MM.1S (cell line): ENCODE measurements around the gene CTNNA3.

Source experiments
- DNase-seq: peaks from one replicate; pipeline ENCODE4 v3.0.0-alpha.2; 2015
- H2AFZ ChIP-seq: fragments of 300-600 bp; sonication (generic); 2 replicates; pipeline ENCODE4 v1.6.0; 2016; ENCODE audit warnings: antibody characterized with exemption, low read length
- H3F3A ChIP-seq: fragments of 300-600 bp; sonication (generic); 2 replicates; pipeline ENCODE4 v1.6.1; 2016; ENCODE audit warnings: mild to moderate bottlenecking, antibody characterized with exemption, low read length, moderate library complexity, mixed read lengths; ENCODE audit not compliant: insufficient read depth
- H3K27ac ChIP-seq: fragments of 300-600 bp; sonication (generic); 2 replicates; pipeline ENCODE4 v1.5.1; 2016; ENCODE audit warnings: mild to moderate bottlenecking, low read length
- H3K27me3 ChIP-seq: fragments of 300-600 bp; sonication (generic); replicated peaks from 2 replicates; pipeline ENCODE4 v1.6.0; 2016; ENCODE audit warnings: low read length; ENCODE audit not compliant: insufficient read depth
- H3K36me3 ChIP-seq: fragments of 300-600 bp; sonication (generic); replicated peaks from 2 replicates; pipeline ENCODE4 v1.6.1; 2016; ENCODE audit warnings: mild to moderate bottlenecking, low read length, mixed read lengths; ENCODE audit not compliant: insufficient read depth
- H3K4me1 ChIP-seq: fragments of 300-600 bp; sonication (generic); 2 replicates; pipeline ENCODE4 v1.6.1; 2016; ENCODE audit warnings: low read length, mixed read lengths
- H3K4me2 ChIP-seq: fragments of 300-600 bp; sonication (generic); 2 replicates; pipeline ENCODE4 v1.6.0; 2016; ENCODE audit warnings: low read depth, low read length
- H3K4me3 ChIP-seq: fragments of 300-600 bp; sonication (generic); 2 replicates; pipeline ENCODE4 v1.5.1; 2016; ENCODE audit warnings: low read length, mixed read lengths
- H3K79me2 ChIP-seq: fragments of 300-600 bp; sonication (generic); 2 replicates; pipeline ENCODE4 v1.6.1; 2016; ENCODE audit warnings: mixed run types, low read length, mixed read lengths
- H3K9ac ChIP-seq: fragments of 300-600 bp; sonication (generic); 2 replicates; pipeline ENCODE4 v1.6.1; 2016; ENCODE audit warnings: low read length, mixed read lengths
- H3K9me2 ChIP-seq: fragments of 300-600 bp; sonication (generic); replicated peaks from 2 replicates; pipeline ENCODE4 v1.6.1; 2016; ENCODE audit warnings: mild to moderate bottlenecking, low read length, mixed read lengths; ENCODE audit not compliant: insufficient read depth
- H3K9me3 ChIP-seq: fragments of 300-600 bp; sonication (generic); replicated peaks from 2 replicates; pipeline ENCODE4 v1.6.1; 2016; ENCODE audit warnings: mild to moderate bottlenecking, low read length, mixed read lengths; ENCODE audit not compliant: insufficient read depth
- H4K20me1 ChIP-seq: fragments of 300-600 bp; sonication (generic); 2 replicates; pipeline ENCODE4 v1.6.1; 2016; ENCODE audit warnings: mild to moderate bottlenecking, low read length, moderate library complexity, mixed read lengths; ENCODE audit not compliant: insufficient read depth
- CTCF ChIP-seq: fragments of 300-600 bp; sonication (generic); IDR thresholded peaks from 2 replicates; pipeline ENCODE4 v1.5.1; 2016; ENCODE audit warnings: antibody characterized with exemption, low read length, mixed read lengths
- EZH2 ChIP-seq: fragments of 300-600 bp; sonication (generic); optimal IDR thresholded peaks from 2 replicates; pipeline ENCODE3; 2017; ENCODE audit warnings: low read depth, mild to moderate bottlenecking, antibody characterized with exemption, low read length, mixed read lengths
- EZH2phosphoT487 ChIP-seq: fragments of 300-600 bp; sonication (generic); IDR thresholded peaks from 2 replicates; pipeline ENCODE4 v1.6.1; 2018; ENCODE audit warnings: antibody characterized with exemption, low read length

The CTNNA3 gene

GRCh38 chr10:67017218-67017617 is 678.8 kb downstream of the CTNNA3 start:
- DNase-seq = no peak
- TF ChIP-seq CTCF = no peak
- no peak for TF ChIP-seq EZH2phosphoT487
- TF ChIP-seq EZH2 = no peak
- H3K4me2 ChIP-seq = no peak overlapping the region
- peaks cover 4% of the 10 kb centered on the region for H3K4me1 ChIP-seq
- H3K27ac ChIP-seq = no peak overlapping the region
- no peaks in the 10 kb centered on the region for H3K79me2 ChIP-seq
- H3K9me2 ChIP-seq = no peaks in the 10 kb centered on the region
- no peak overlapping the region for H3K4me3 ChIP-seq
- no peaks in the 10 kb centered on the region for H3K36me3 ChIP-seq
- no peak overlapping the region for H3K9ac ChIP-seq
- peaks cover 5% of the 10 kb centered on the region; the same call in 1 of the 2 replicates for H3F3A ChIP-seq
- H3K27me3 ChIP-seq = no peaks in the 10 kb centered on the region
- no peaks in the 10 kb centered on the region for H4K20me1 ChIP-seq
- no peaks in the 10 kb centered on the region for H3K9me3 ChIP-seq
- H2AFZ ChIP-seq = no peak overlapping the region

GRCh38 chr10:67015225-67015624 is 680.8 kb downstream of the CTNNA3 start:
- Histone ChIP-seq H4K20me1 (no peaks in the 10 kb centered on the region), H3F3A (peaks cover 5% of the 10 kb centered on the region; the same call in 1 of the 2 replicates), H3K9me3 (no peaks in the 10 kb centered on the region), H3K9ac (no peak overlapping the region), H3K27ac (no peak overlapping the region), H3K79me2 (no peaks in the 10 kb centered on the region), H3K36me3 (no peaks in the 10 kb centered on the region), H3K9me2 (no peaks in the 10 kb centered on the region), H3K4me1 (peaks cover 4% of the 10 kb centered on the region), H3K4me2 (no peak overlapping the region), H2AFZ (no peak overlapping the region), H3K4me3 (no peak overlapping the region), H3K27me3 (no peaks in the 10 kb centered on the region)
- no peak for TF ChIP-seq EZH2phosphoT487
- DNase-seq = peak; percentile 54

GRCh38 chr10:67011981-67012380 is 684.0 kb downstream of the CTNNA3 start:
- Histone ChIP-seq H4K20me1 (no peaks in the 10 kb centered on the region), H3F3A (peaks cover 5% of the 10 kb centered on the region; the same call in 1 of the 2 replicates), H3K9me3 (no peaks in the 10 kb centered on the region), H3K4me3 (no peak overlapping the region), H3K9me2 (no peaks in the 10 kb centered on the region), H3K4me2 (no peak overlapping the region), H3K36me3 (no peaks in the 10 kb centered on the region), H3K4me1 (peaks cover 4% of the 10 kb centered on the region), H3K9ac (no peak overlapping the region), H3K27me3 (no peaks in the 10 kb centered on the region), H2AFZ (no peak overlapping the region), H3K79me2 (no peaks in the 10 kb centered on the region), H3K27ac (no peak overlapping the region)
- no peak for DNase-seq
- TF ChIP-seq EZH2 = no peak
- no peak for TF ChIP-seq CTCF
- no peak for TF ChIP-seq EZH2phosphoT487

GRCh38 chr10:67011480-67011879 is 684.5 kb downstream of the CTNNA3 start:
- Histone ChIP-seq H3K4me3 (no peak overlapping the region), H3K36me3 (no peaks in the 10 kb centered on the region), H3K79me2 (no peaks in the 10 kb centered on the region), H2AFZ (no peak overlapping the region), H3F3A (peaks cover 5% of the 10 kb centered on the region; the same call in 1 of the 2 replicates), H3K4me1 (peaks cover 4% of the 10 kb centered on the region), H3K27ac (no peak overlapping the region), H3K9me3 (no peaks in the 10 kb centered on the region), H3K9me2 (no peaks in the 10 kb centered on the region), H3K27me3 (no peaks in the 10 kb centered on the region), H3K9ac (no peak overlapping the region), H3K4me2 (no peak overlapping the region), H4K20me1 (no peaks in the 10 kb centered on the region)
- DNase-seq = no peak
- TF ChIP-seq EZH2 = no peak
- no peak for TF ChIP-seq EZH2phosphoT487
- TF ChIP-seq CTCF = no peak
